Loucy (cell line): Measurements from ENCODE around the gene CALR.
"Not testable (repeated sequence)": the region's sequence is repeated elsewhere in the genome, so short reads cannot be mapped to it uniquely, and the experiment has no call there.

Experiments
- H2AFZ ChIP-seq: fragments of 200-600 bp; sonication (generic); 2 replicates; pipeline ENCODE4 v1.6.0; 2016; ENCODE audit warnings: antibody characterized with exemption, mild to moderate bottlenecking, low read length, moderate library complexity
- H3F3A ChIP-seq: fragments of 200-600 bp; 2 replicates; pipeline ENCODE4 v1.6.0; 2016; ENCODE audit warnings: antibody characterized with exemption, low read depth, mild to moderate bottlenecking
- H3K27me3 ChIP-seq: fragments of 200-600 bp; sonication (generic); 2 replicates; pipeline ENCODE4 v1.6.1; 2014; ENCODE audit warnings: low read length, mild to moderate bottlenecking; ENCODE audit not compliant: insufficient read depth, poor library complexity, severe bottlenecking
- H3K36me3 ChIP-seq: fragments of 200-600 bp; sonication (generic); 2 replicates; pipeline ENCODE4 v1.6.1; 2016; ENCODE audit warnings: low read length; ENCODE audit not compliant: insufficient read depth
- H3K4me1 ChIP-seq: fragments of 200-600 bp; sonication (generic); 2 replicates; pipeline ENCODE4 v1.5.1; 2014; ENCODE audit warnings: low read length, mild to moderate bottlenecking; ENCODE audit not compliant: insufficient read depth, poor library complexity, severe bottlenecking
- H3K4me2 ChIP-seq: fragments of 200-600 bp; sonication (generic); 2 replicates; pipeline ENCODE4 v1.6.0; 2014; ENCODE audit warnings: antibody characterized with exemption, low read length, low read depth, mild to moderate bottlenecking; ENCODE audit not compliant: poor library complexity, severe bottlenecking
- H3K4me3 ChIP-seq: fragments of 200-600 bp; sonication (generic); 2 replicates; pipeline ENCODE4 v1.5.1; 2014; ENCODE audit warnings: low read length, mild to moderate bottlenecking, mixed read lengths; ENCODE audit not compliant: poor library complexity, severe bottlenecking
- H3K79me2 ChIP-seq: fragments of 200-600 bp; sonication (generic); 2 replicates; pipeline ENCODE4 v1.6.1; 2014; ENCODE audit warnings: low read length; ENCODE audit not compliant: insufficient read depth
- H3K9ac ChIP-seq: fragments of 200-600 bp; sonication (generic); 2 replicates; pipeline ENCODE4 v1.6.0; 2014; ENCODE audit warnings: mild to moderate bottlenecking, low read depth, low read length, moderate library complexity; ENCODE audit not compliant: poor library complexity, severe bottlenecking
- H3K9me2 ChIP-seq: fragments of 200-600 bp; sonication (generic); replicated peaks from 2 replicates; pipeline ENCODE4 v1.6.1; 2016; ENCODE audit warnings: low read depth, low read length, mixed read lengths
- H3K9me3 ChIP-seq: fragments of 200-600 bp; sonication (generic); 2 replicates; pipeline ENCODE4 v1.6.1; 2014; ENCODE audit warnings: mild to moderate bottlenecking, antibody characterized with exemption, low read length, low read depth; ENCODE audit not compliant: insufficient read depth
- H4K20me1 ChIP-seq: fragments of 200-600 bp; sonication (generic); 2 replicates; pipeline ENCODE4 v1.6.0; 2014; ENCODE audit warnings: antibody characterized with exemption, low read length, mild to moderate bottlenecking; ENCODE audit not compliant: insufficient read depth, poor library complexity, severe bottlenecking
- EZH2phosphoT487 ChIP-seq: fragments of 200-600 bp; IDR thresholded peaks from 2 replicates; pipeline ENCODE4 v1.6.1; 2018; ENCODE audit warnings: antibody characterized with exemption, mild to moderate bottlenecking, moderate library complexity, borderline replicate concordance
- TF ChIP-seq, protein P1 (sequence below): fragments of 200-600 bp; sonication (generic); conservative IDR thresholded peaks from 2 replicates; pipeline ENCODE4 v1.5.1; 2014; ENCODE audit warnings: mild to moderate bottlenecking, antibody characterized with exemption, low read length

The CALR gene

DNA sequence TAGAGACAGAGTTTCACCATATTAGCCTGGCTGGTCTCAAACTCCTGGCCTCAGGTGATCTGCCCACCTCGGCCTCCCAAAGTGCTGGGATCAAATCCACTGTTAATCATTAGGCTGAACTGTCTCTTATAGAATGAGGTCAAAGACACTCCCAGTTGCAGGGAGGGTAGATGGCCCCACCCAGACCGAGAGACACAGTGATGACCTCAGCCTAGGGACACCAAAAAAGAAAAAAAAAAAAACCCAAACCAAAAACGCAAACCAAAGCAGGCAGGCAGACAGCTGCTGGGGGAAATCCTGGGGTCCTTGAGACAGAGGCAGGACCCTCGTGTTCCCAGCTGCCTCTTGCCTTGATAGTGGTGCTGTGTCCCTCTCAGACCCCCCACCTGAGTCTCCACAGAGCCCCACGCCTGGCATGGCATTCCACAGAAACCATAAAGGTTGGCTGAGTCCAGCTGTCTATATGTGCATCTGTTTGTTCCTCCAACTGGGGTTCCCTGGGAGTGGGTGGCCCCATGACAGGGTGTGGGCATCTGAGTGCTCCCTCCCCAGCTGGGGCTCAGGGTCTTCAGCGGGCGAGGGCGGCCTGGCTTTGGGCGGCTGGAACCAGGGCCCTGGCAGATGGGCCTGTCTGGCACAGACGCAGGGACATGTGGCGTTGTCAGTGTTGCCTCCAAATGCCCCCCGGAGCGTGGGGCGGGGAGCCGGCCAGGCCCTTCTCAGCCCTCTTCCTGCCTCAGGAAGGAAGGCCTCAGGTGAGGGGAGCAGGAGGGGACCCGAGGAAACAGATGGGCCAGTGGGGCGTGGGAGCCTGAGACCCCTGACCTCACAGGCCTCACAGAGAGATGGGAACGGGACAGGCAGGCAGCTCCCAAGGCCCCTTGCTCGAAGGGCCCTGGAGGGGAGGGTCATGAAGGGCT, 36.2 kb downstream of the CALR start:
- no peaks in the 10 kb centered on the region for H3K9me3 ChIP-seq
- no peaks in the 10 kb centered on the region for H3F3A ChIP-seq
- H3K9me2 ChIP-seq = no peaks in the 10 kb centered on the region
- no peaks in the 10 kb centered on the region for H3K36me3 ChIP-seq
- no peaks in the 10 kb centered on the region for H3K4me1 ChIP-seq
- TF ChIP-seq EZH2phosphoT487 = no peak
- TF ChIP-seq, protein P1, sequence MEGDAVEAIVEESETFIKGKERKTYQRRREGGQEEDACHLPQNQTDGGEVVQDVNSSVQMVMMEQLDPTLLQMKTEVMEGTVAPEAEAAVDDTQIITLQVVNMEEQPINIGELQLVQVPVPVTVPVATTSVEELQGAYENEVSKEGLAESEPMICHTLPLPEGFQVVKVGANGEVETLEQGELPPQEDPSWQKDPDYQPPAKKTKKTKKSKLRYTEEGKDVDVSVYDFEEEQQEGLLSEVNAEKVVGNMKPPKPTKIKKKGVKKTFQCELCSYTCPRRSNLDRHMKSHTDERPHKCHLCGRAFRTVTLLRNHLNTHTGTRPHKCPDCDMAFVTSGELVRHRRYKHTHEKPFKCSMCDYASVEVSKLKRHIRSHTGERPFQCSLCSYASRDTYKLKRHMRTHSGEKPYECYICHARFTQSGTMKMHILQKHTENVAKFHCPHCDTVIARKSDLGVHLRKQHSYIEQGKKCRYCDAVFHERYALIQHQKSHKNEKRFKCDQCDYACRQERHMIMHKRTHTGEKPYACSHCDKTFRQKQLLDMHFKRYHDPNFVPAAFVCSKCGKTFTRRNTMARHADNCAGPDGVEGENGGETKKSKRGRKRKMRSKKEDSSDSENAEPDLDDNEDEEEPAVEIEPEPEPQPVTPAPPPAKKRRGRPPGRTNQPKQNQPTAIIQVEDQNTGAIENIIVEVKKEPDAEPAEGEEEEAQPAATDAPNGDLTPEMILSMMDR = no peak
- no peaks in the 10 kb centered on the region for H3K27me3 ChIP-seq
- no peak overlapping the region for H2AFZ ChIP-seq
- no peak overlapping the region for H3K4me3 ChIP-seq
- H3K79me2 ChIP-seq = no peaks in the 10 kb centered on the region
- H3K9ac ChIP-seq = no peak overlapping the region
- H4K20me1 ChIP-seq = no peaks in the 10 kb centered on the region
- H3K4me2 ChIP-seq = no peak overlapping the region

DNA sequence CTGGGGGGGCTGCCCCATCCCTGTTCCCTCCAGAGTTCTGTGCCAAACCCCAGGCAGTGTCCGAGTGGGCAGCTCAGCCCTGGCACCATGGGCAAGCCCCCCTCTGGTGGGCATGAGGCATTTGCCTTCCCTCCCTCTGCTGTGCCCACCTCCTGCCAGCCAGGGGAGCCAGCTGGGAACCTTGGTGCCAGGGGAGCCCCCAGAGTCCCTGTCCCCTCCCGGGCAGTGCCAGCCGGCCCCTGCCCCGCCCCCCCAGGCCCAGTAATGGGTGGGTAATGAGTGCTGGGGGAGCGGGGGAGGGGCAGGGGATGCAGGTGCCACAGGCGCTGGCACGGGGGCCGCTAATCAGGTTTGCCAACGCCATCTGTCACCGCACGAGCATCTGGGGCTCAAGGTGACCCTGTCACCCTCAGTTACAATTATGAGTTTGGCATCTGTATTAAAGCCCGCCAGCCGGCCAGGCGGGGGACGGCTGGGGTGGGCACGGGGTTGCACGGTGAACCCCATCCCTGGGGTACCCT, 36.9 kb downstream of the CALR start:
- TF ChIP-seq, protein P1 = no peak
- TF ChIP-seq EZH2phosphoT487 = no peak
- no peaks in the 10 kb centered on the region for H3K79me2 ChIP-seq

DNA sequence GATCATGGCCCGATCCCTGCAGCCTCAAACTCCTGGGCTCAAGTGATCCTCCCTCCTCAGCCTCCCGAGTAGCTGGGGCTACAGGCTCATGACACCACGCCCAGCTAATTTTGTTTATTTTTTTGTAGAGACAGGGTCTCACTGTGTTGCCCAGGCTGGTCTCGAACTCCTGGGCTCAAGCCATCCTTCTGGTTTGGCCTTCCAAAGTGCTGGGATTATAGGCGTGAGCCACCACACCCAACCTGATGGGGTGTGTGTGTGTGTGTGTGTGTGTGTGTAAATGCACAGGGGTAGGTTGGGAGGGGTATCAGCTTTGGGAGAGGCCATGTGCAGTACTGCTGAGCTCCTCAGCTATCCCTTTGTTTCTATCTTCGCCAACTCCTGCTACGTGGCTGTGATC, 37.7 kb downstream of the CALR start:
- H3K4me2 ChIP-seq, H3K9ac ChIP-seq, H3K4me3 ChIP-seq, H3K27me3 ChIP-seq, H3K79me2 ChIP-seq, H4K20me1 ChIP-seq, H3K9me3 ChIP-seq, H3K36me3 ChIP-seq, H3K9me2 ChIP-seq, H3F3A ChIP-seq, H2AFZ ChIP-seq, H3K4me1 ChIP-seq: not testable (repeated sequence)

More for the DNA sequence above, 36.9 kb downstream of the CALR start:
- Histone ChIP-seq H3K27me3 (no peaks in the 10 kb centered on the region), H3K4me2 (no peak overlapping the region), H3K9me2 (no peaks in the 10 kb centered on the region), H4K20me1 (no peaks in the 10 kb centered on the region), H3K9me3 (no peaks in the 10 kb centered on the region), H3K36me3 (no peaks in the 10 kb centered on the region), H3K9ac (no peak overlapping the region), H3K4me1 (no peaks in the 10 kb centered on the region), H3K4me3 (no peak overlapping the region), H3F3A (no peaks in the 10 kb centered on the region), H2AFZ (no peak overlapping the region)
